ENCODE data around the gene CFAP91.

- TF ChIP-seq CTCF (IDR thresholded peaks at IDR 0.05) (no peak), POLR2AphosphoS5 (IDR thresholded peaks at IDR 0.05) (no peak), POLR2A (IDR thresholded peaks at IDR 0.05) (no peak)
Observed at GRCh38 chr3:119748991-119749390, 46.2 kb downstream of the CFAP91 start.

Data from gastroesophageal sphincter (tissue), 3 donors.